Tibial nerve (tissue), 4 donors: ENCODE measurements around the gene GLB1L2. TPM values are rescaled to one million over a fixed set of nuclear protein-coding genes. Genes with fewer than 3 reads are reported as not detected.

Source experiments
- DNase-seq, 2 donors: peaks; one replicate each; pipeline ENCODE4 v3.0.0-alpha.2; 2019; ENCODE audit warnings: low spot score in 2 of 2
- H3K27ac ChIP-seq, 4 donors: fragments of 200-600 bp; sonication (generic) in 3 of 4; one replicate each; pipeline ENCODE4 v1.5.1; 2017 to 2019; ENCODE audit warnings: mild to moderate bottlenecking in 1 of 4
- H3K27me3 ChIP-seq, 2 donors: fragments of 200-600 bp; sonication (generic) in 1 of 2; one replicate each; pipeline versions ENCODE4 v1.5.1 to v1.6.0; 2017 to 2019
- H3K36me3 ChIP-seq, 3 donors: fragments of 200-600 bp; sonication (generic); one replicate each; pipeline ENCODE4 v1.5.1; 2018 to 2019
- H3K4me1 ChIP-seq, 4 donors: fragments of 200-600 bp; sonication (generic) in 3 of 4; one replicate each; pipeline ENCODE4 v1.5.1; 2017 to 2019
- H3K4me3 ChIP-seq, 4 donors: fragments of 200-600 bp; sonication (generic) in 3 of 4; one replicate each; pipeline ENCODE4 v1.5.1; 2017 to 2019; ENCODE audit warnings: mild to moderate bottlenecking in 1 of 4, moderate library complexity in 1 of 4
- H3K9me3 ChIP-seq, 4 donors: fragments of 200-600 bp; sonication (generic) in 3 of 4; one replicate each; pipeline ENCODE4 v1.5.1; 2017 to 2019
- EP300 ChIP-seq, 2 donors: sonication (generic); formaldehyde crosslinking; IDR thresholded peaks; one replicate each; pipeline ENCODE4 v1.6.1; 2017; ENCODE audit warnings: antibody characterized with exemption in 2 of 2, mild to moderate bottlenecking in 1 of 2
- POLR2A ChIP-seq, 2 donors: fragments of 450-650 bp; IDR thresholded peaks; one replicate each; pipeline ENCODE4 v1.6.1; 2017; ENCODE audit warnings: antibody characterized with exemption in 2 of 2, mild to moderate bottlenecking in 2 of 2, moderate library complexity in 2 of 2
- WGBS, 2 donors: methylation state at CpG; one replicate each; pipeline ENCODE4 v1.1.5; 2018; 5-methylcytosine and 5-hydroxymethylcytosine counted together
- total RNA-seq, 4 donors: library from RNA; depleted of rRNA; stranded (reverse); fragments of >200 nt; gene quantifications; one replicate each; pipeline ENCODE4 v1.1.0, GENCODE V29; 2016
- TF ChIP-seq, protein P1 (sequence below), 5 experiments: fragments of 200-600 bp in 3 of 5; fragments of 450-650 bp in 2 of 5; sonication (generic) in 3 of 5; IDR thresholded peaks; one replicate each; pipeline ENCODE4 v1.5.1; 2016 to 2019; ENCODE audit warnings: antibody characterized with exemption in 5 of 5, mild to moderate bottlenecking in 3 of 5, moderate library complexity in 2 of 5

Gene GLB1L2
- total RNA-seq, 4 donors from 2014 or later = 2.0 to 8.1 (median 5.6) TPM

- Histone ChIP-seq H3K4me3 (no peak overlapping the region), H3K4me1 (peaks cover 0 to 7% (median 3%) of the 10 kb centered on the region in 4 donors), H3K36me3 (no peaks in the 10 kb centered on the region), H3K27me3 (no peaks in the 10 kb centered on the region), H3K27ac (no peak overlapping the region), H3K9me3 (no peaks in the 10 kb centered on the region)
- no peak for DNase-seq
- TF ChIP-seq POLR2A (IDR thresholded peaks at IDR 0.05) = no peak
- TF ChIP-seq EP300 (IDR thresholded peaks at IDR 0.05) = no peak
- TF ChIP-seq, protein P1, sequence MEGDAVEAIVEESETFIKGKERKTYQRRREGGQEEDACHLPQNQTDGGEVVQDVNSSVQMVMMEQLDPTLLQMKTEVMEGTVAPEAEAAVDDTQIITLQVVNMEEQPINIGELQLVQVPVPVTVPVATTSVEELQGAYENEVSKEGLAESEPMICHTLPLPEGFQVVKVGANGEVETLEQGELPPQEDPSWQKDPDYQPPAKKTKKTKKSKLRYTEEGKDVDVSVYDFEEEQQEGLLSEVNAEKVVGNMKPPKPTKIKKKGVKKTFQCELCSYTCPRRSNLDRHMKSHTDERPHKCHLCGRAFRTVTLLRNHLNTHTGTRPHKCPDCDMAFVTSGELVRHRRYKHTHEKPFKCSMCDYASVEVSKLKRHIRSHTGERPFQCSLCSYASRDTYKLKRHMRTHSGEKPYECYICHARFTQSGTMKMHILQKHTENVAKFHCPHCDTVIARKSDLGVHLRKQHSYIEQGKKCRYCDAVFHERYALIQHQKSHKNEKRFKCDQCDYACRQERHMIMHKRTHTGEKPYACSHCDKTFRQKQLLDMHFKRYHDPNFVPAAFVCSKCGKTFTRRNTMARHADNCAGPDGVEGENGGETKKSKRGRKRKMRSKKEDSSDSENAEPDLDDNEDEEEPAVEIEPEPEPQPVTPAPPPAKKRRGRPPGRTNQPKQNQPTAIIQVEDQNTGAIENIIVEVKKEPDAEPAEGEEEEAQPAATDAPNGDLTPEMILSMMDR (IDR thresholded peaks at IDR 0.05) = no peak
- WGBS, 2 donors = 81 to 86% methylated on average over 7 of the region's 7 CpGs
These were observed 31.8 kb downstream of the GLB1L2 start for GRCh38 chr11:134363592-134363991.

DNA sequence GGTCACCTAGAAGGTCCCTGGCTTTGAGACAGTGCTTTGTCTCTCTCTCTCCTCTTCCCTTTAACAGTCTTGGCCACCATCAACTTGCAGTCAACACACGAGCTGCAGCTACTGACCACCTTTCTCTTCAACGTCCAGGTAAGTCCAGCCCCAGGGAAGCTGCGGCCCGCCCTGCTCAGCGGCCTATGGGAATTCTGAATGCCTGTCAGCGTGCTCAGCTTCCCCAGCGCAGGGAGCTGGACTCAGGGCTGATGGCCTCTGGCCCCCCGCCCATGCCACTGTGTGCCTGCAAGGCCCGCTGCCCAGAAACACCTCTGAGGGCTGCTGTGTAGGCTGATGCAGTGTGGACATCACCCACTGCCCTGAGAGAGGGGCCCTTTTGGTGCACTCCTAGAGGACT lies 32.5 kb downstream of the GLB1L2 start:
- WGBS, 2 donors = 84% methylated on average over 6 of the region's 9 CpGs
- Histone ChIP-seq H3K4me3 (no peak overlapping the region), H3K27ac (no peak overlapping the region), H3K4me1 (peaks cover 0 to 7% (median 3%) of the 10 kb centered on the region in 4 donors), H3K9me3 (no peaks in the 10 kb centered on the region), H3K36me3 (no peaks in the 10 kb centered on the region), H3K27me3 (no peaks in the 10 kb centered on the region)
- no peak for DNase-seq
- TF ChIP-seq, protein P1 (IDR thresholded peaks at IDR 0.05) = no peak
- TF ChIP-seq POLR2A (IDR thresholded peaks at IDR 0.05) (no peak), EP300 (IDR thresholded peaks at IDR 0.05) (no peak)

DNA sequence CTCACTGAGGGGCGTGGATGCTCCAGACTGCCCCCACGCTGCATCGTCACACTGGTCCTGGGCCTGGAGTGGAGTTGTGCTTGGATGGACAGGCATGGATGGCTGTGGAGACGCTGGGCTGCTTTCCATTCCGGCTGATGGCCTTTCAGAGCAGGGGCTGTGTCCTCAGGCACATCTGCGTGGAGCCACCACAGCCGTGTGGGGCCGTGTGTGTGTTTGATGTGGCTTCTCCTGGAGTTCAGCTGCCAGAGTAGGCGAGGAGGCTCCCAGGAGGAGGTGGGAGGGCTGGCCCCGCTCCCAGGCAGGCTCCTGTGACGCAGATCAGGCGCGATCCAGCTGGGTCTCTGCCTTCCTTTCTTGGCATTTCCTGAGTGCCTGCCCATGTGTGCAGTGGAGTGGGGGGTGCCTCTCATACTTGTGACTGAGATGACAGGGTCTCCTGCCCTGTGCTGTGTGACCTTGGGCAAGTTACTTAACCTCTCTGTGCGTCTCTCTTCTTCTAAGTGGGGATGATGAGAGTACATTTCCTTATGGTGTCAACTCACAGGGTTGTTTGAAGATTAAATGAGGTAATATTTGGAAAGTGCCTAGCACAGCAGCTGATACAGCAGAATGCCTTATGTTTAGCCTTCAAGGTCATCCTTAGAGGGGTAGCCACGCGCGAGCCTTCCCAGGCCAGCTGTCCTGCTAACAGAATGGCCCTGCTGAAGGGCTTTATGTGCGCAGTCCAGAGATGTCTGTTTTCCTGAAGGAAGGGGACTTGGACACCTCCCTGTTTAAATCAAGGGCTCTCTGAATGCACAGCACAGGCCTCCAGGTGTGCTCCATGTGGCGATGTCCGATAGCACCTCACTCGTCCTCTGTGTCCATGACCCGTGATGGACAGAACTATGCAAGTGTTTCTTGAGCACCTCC lies 33.5 kb downstream of the GLB1L2 start:
- TF ChIP-seq, protein P1 (IDR thresholded peaks at IDR 0.05) = no peak
- TF ChIP-seq EP300 (IDR thresholded peaks at IDR 0.05) (no peak), POLR2A (IDR thresholded peaks at IDR 0.05) (no peak)
- H3K4me1 ChIP-seq = peaks cover 0 to 4% (median 1%) of the 10 kb centered on the region in 4 donors
- no peaks in the 10 kb centered on the region for H3K36me3 ChIP-seq
- no peaks in the 10 kb centered on the region for H3K27me3 ChIP-seq
- no peak overlapping the region for H3K27ac ChIP-seq
- no peaks in the 10 kb centered on the region for H3K9me3 ChIP-seq
- WGBS, 2 donors = 80 to 88% methylated on average over 14 to 15 of the region's 22 CpGs
- no peak for DNase-seq
- no peak overlapping the region for H3K4me3 ChIP-seq

- Histone ChIP-seq H3K27ac (no peak overlapping the region), H3K4me3 (no peak overlapping the region), H3K4me1 (no peaks in the 10 kb centered on the region), H3K27me3 (no peaks in the 10 kb centered on the region), H3K9me3 (no peaks in the 10 kb centered on the region), H3K36me3 (no peaks in the 10 kb centered on the region)
- TF ChIP-seq, protein P1 (IDR thresholded peaks at IDR 0.05) = no peak
- TF ChIP-seq EP300 (IDR thresholded peaks at IDR 0.05) (no peak), POLR2A (IDR thresholded peaks at IDR 0.05) (no peak)
- DNase-seq = no peak
- 74 to 78% methylated on average over 7 of the region's 7 CpGs for WGBS, 2 donors
These were observed 34.5 kb downstream of the GLB1L2 start for GRCh38 chr11:134366254-134366653.

DNA sequence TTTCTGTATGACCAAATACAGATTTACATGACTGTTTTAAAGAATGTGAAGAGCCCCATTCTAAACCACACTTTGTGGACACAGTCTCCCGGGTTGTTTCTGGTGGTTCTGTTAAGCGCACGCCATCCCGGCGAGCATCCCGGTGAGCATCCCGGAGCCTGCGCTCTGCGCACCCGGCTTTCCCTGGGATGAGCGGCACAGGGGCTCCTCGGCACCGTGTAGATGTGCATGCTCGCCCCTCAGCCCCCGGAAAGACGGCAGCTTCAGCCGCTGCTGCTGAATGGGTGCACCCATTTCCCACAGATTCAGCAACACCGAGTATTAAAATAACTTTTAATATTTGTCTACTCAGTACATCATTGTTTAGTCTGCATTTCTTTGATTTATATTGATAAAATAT lies 36.0 kb downstream of the GLB1L2 start:
- DNase-seq = no peak
- H3K9me3 ChIP-seq = no peaks in the 10 kb centered on the region
- H3K27ac ChIP-seq = no peak overlapping the region
- H3K27me3 ChIP-seq = no peaks in the 10 kb centered on the region
- H3K4me1 ChIP-seq = no peaks in the 10 kb centered on the region
- 88 to 89% methylated on average over 18 of the region's 18 CpGs for WGBS, 2 donors
- H3K36me3 ChIP-seq = no peaks in the 10 kb centered on the region
- no peak overlapping the region for H3K4me3 ChIP-seq
- TF ChIP-seq, protein P1 (IDR thresholded peaks at IDR 0.05) = no peak
- no peak for TF ChIP-seq EP300 (IDR thresholded peaks at IDR 0.05)
- no peak for TF ChIP-seq POLR2A (IDR thresholded peaks at IDR 0.05)
